ENCODE measurements around the gene MLLT10.
"Not testable (repeated sequence)": the region's sequence is repeated elsewhere in the genome, so short reads cannot be mapped to it uniquely, and the experiment has no call there.

Gene MLLT10

GRCh38 chr10:21588159-21588558, 54.1 kb downstream of the MLLT10 start:
- not testable (repeated sequence) for DNase-seq

GRCh38 chr10:21593986-21594385, 60.0 kb downstream of the MLLT10 start:
- no peak for DNase-seq

GRCh38 chr10:21599582-21599981, 65.5 kb downstream of the MLLT10 start:
- no peak for DNase-seq

GRCh38 chr10:21600804-21601433, 66.9 kb downstream of the MLLT10 start:
- DNase-seq, result no peak

- DNase-seq, result no peak
Observed at GRCh38 chr10:21602313-21602712, 68.3 kb downstream of the MLLT10 start.

- no peak for DNase-seq
Observed at GRCh38 chr10:21603721-21604120, 69.7 kb downstream of the MLLT10 start.

- DNase-seq, result no peak
Observed at GRCh38 chr10:21604651-21605050, 70.6 kb downstream of the MLLT10 start.

GRCh38 chr10:21607907-21608306, 73.9 kb downstream of the MLLT10 start:
- no peak for DNase-seq

GRCh38 chr10:21614000-21614399, 80.0 kb downstream of the MLLT10 start:
- DNase-seq, result no peak

- no peak for DNase-seq
Observed at GRCh38 chr10:21617267-21617666, 83.2 kb downstream of the MLLT10 start.

- no peak for DNase-seq
Observed at GRCh38 chr10:21623291-21623690, 89.3 kb downstream of the MLLT10 start.

- DNase-seq, result not testable (repeated sequence)
Observed at GRCh38 chr10:21624421-21624820, 90.4 kb downstream of the MLLT10 start.

GRCh38 chr10:21624951-21625350, 90.9 kb downstream of the MLLT10 start:
- DNase-seq, result no peak

- DNase-seq, result no peak
Observed at GRCh38 chr10:21625623-21626229, 91.7 kb downstream of the MLLT10 start.

GRCh38 chr10:21626457-21627161, 92.6 kb downstream of the MLLT10 start:
- DNase-seq, result no peak

GRCh38 chr10:21627331-21627730, 93.3 kb downstream of the MLLT10 start:
- DNase-seq, result no peak

GRCh38 chr10:21628023-21628422, 94.0 kb downstream of the MLLT10 start:
- DNase-seq, result no peak

GRCh38 chr10:21628645-21629044, 94.6 kb downstream of the MLLT10 start:
- DNase-seq, result not testable (repeated sequence)

GRCh38 chr10:21634599-21635365, 100.8 kb downstream of the MLLT10 start:
- no peak for DNase-seq

GRCh38 chr10:21637795-21638194, 103.8 kb downstream of the MLLT10 start:
- DNase-seq, result no peak

- no peak for DNase-seq
Observed at GRCh38 chr10:21638681-21639080, 104.6 kb downstream of the MLLT10 start.

GRCh38 chr10:21648040-21648439, 114.0 kb downstream of the MLLT10 start:
- no peak for DNase-seq

- no peak for DNase-seq
Observed at GRCh38 chr10:21649454-21649872, 115.4 kb downstream of the MLLT10 start.

Data from amniotic stem cell (primary cell).